NCI-H146 treated with DMSO at 0.1 percent for 48 hours (cell line): ENCODE data around the gene TSR3.

ENCODE experiments used
- DNase-seq: peaks from one replicate; lab custom pipeline; 2025; ENCODE audit not compliant: unreplicated experiment; lab: John Stamatoyannopoulos, UW

The TSR3 gene

GRCh38 chr16:1378087-1378803, 26.6 kb upstream of the TSR3 start:
- no peak for DNase-seq

GRCh38 chr16:1377406-1378010, 25.8 kb upstream of the TSR3 start:
- DNase-seq = no peak

- DNase-seq = no peak
Observed at GRCh38 chr16:1375741-1376410, 24.2 kb upstream of the TSR3 start.

GRCh38 chr16:1375298-1375640, 23.6 kb upstream of the TSR3 start:
- no peak for DNase-seq

GRCh38 chr16:1374418-1375297, 23.0 kb upstream of the TSR3 start:
- no peak for DNase-seq

- DNase-seq = no peak
Observed at GRCh38 chr16:1372292-1372950, 20.7 kb upstream of the TSR3 start.

- no peak for DNase-seq
Observed at GRCh38 chr16:1371054-1371978, 19.6 kb upstream of the TSR3 start.

- DNase-seq = no peak
Observed at GRCh38 chr16:1367486-1368174, 16.0 kb upstream of the TSR3 start.

GRCh38 chr16:1366712-1367299, 15.1 kb upstream of the TSR3 start:
- no peak for DNase-seq

- no peak for DNase-seq
Observed at GRCh38 chr16:1366060-1366711, 14.5 kb upstream of the TSR3 start.

GRCh38 chr16:1364510-1364909, 12.8 kb upstream of the TSR3 start:
- no peak for DNase-seq

GRCh38 chr16:1363501-1364041, 11.9 kb upstream of the TSR3 start:
- peak; percentile 28 for DNase-seq

- DNase-seq = no peak
Observed at GRCh38 chr16:1362807-1363206, 11.1 kb upstream of the TSR3 start.

GRCh38 chr16:1361685-1362360, 10.1 kb upstream of the TSR3 start:
- DNase-seq = no peak

- no peak for DNase-seq
Observed at GRCh38 chr16:1357906-1358566, 6.4 kb upstream of the TSR3 start.

- no peak for DNase-seq
Observed at GRCh38 chr16:1356061-1356900, 4.6 kb upstream of the TSR3 start.
